Measurements from ENCODE around the gene RABAC1. TPM values are rescaled to one million over a fixed set of nuclear protein-coding genes. Genes with fewer than 3 reads are reported as not detected.

The RABAC1 gene
- total and polyA plus RNA-seq, 11 donors, result 43.2 to 217 (median 87.6) TPM

GRCh38 chr19:41909706-41910105, 49.4 kb downstream of the RABAC1 start:
- DNase-seq, result no peak

GRCh38 chr19:41908724-41909464, 50.2 kb downstream of the RABAC1 start:
- peaks cover 0 to 38% (median 32%) of the 10 kb centered on the region in 9 donors for H3K36me3 ChIP-seq
- H3K4me3 ChIP-seq, result no peak overlapping the region
- WGBS, 4 donors, result 72 to 82% (median 78%) methylated on average over 10 to 11 of the region's 11 CpGs
- H3K27me3 ChIP-seq, result peaks cover 9 to 45% (median 23%) of the 10 kb centered on the region in 9 donors
- no peaks in the 10 kb centered on the region for H3K9me3 ChIP-seq
- no peak overlapping the region for H3K27ac ChIP-seq
- intact Hi-C loops (cut with DNase I), result no loop called here
- peaks cover 0 to 11% (median 0%) of the 10 kb centered on the region in 12 donors for H3K4me1 ChIP-seq
- ATAC-seq (no peak), DNase-seq (no peak)
- TF ChIP-seq POLR2A (IDR thresholded peaks at IDR 0.05) (no peak), CTCF (IDR thresholded peaks at IDR 0.05) (no peak)

More at GRCh38 chr19:41909706-41910105, 49.4 kb downstream of the RABAC1 start:
- Histone ChIP-seq H3K4me3 (no peak overlapping the region), H3K27ac (no peak overlapping the region), H3K27me3 (peaks cover 9 to 51% (median 26%) of the 10 kb centered on the region in 9 donors), H3K9me3 (no peaks in the 10 kb centered on the region), H3K36me3 (peaks cover 0 to 30% (median 24%) of the 10 kb centered on the region in 9 donors), H3K4me1 (peaks cover 0 to 11% (median 0%) of the 10 kb centered on the region in 12 donors)
- ATAC-seq, result no peak
- TF ChIP-seq POLR2A (IDR thresholded peaks at IDR 0.05), result no peak
- TF ChIP-seq CTCF (IDR thresholded peaks at IDR 0.05), result no peak
- intact Hi-C loops (cut with DNase I), result no loop called here
- 43 to 49% (median 46%) methylated on average over 11 to 13 of the region's 13 CpGs for WGBS, 4 donors

- no peak overlapping the region for H3K4me3 ChIP-seq
- intact Hi-C loops (cut with DNase I), result no loop called here
- DNase-seq (no peak), ATAC-seq (no peak)
- H3K36me3 ChIP-seq, result peaks cover under 1 to 46% (median 40%) of the 10 kb centered on the region in 9 donors
- no peak overlapping the region for H3K27ac ChIP-seq
- H3K9me3 ChIP-seq, result no peaks in the 10 kb centered on the region
- 73 to 86% (median 84%) methylated on average over 11 to 25 of the region's 25 CpGs for WGBS, 4 donors
- H3K27me3 ChIP-seq, result peaks cover 7 to 37% (median 18%) of the 10 kb centered on the region in 9 donors
- H3K4me1 ChIP-seq, result peaks cover 0 to 8% (median 0%) of the 10 kb centered on the region in 12 donors
- TF ChIP-seq POLR2A (IDR thresholded peaks at IDR 0.05), result no peak
- no peak for TF ChIP-seq CTCF (IDR thresholded peaks at IDR 0.05)
These were observed 51.0 kb downstream of the RABAC1 start for GRCh38 chr19:41907994-41908615.

Data from heart left ventricle (tissue), 16 donors.